SJSA1 (cell line): ENCODE measurements around the gene TMEM214. TPM values are rescaled to one million over a fixed set of nuclear protein-coding genes. Genes with fewer than 3 reads are reported as not detected.

Experiments used
- DNase-seq, 2 experiments: peaks; one replicate each; pipeline ENCODE4 v3.0.0-alpha.2; 2015 to 2020; ENCODE audit warnings: low spot score in 2 of 2, low read depth in 1 of 2
- H3K27ac ChIP-seq: fragments of 250-450 bp; sonication (Bioruptor Pico); 2 replicates; pipeline ENCODE4 v1.5.1; 2020; ENCODE audit warnings: mild to moderate bottlenecking, moderate library complexity
- H3K27me3 ChIP-seq: fragments of 250-450 bp; sonication (Bioruptor Pico); replicated peaks from 2 replicates; pipeline ENCODE4 v1.5.1; 2020; ENCODE audit warnings: mild to moderate bottlenecking, moderate library complexity
- H3K36me3 ChIP-seq: fragments of 250-450 bp; sonication (Bioruptor Pico); 2 replicates; pipeline ENCODE4 v1.5.1; 2020; ENCODE audit warnings: mild to moderate bottlenecking
- H3K4me1 ChIP-seq: fragments of 250-450 bp; sonication (Bioruptor Pico); replicated peaks from 2 replicates; pipeline ENCODE4 v1.6.1; 2021; ENCODE audit warnings: mild to moderate bottlenecking
- H3K4me3 ChIP-seq: fragments of 250-450 bp; sonication (Bioruptor Pico); 2 replicates; pipeline ENCODE4 v1.5.1; 2020; ENCODE audit warnings: mild to moderate bottlenecking
- H3K9me3 ChIP-seq: fragments of 250-450 bp; sonication (Bioruptor Pico); replicated peaks from 2 replicates; pipeline ENCODE4 v1.5.1; 2020; ENCODE audit warnings: mild to moderate bottlenecking
- total RNA-seq: library from RNA; depleted of rRNA; stranded (reverse); fragments of >200 nt; shearing (Covaris generic); gene quantifications from 2 replicates; pipeline ENCODE4 v1.2.3, GENCODE V29; 2014

The TMEM214 gene
- total RNA-seq, 1 experiment from 2014 or later: 57.3 TPM

GRCh38 chr2:27053321-27053720 is 20.6 kb downstream of the TMEM214 start:
- Histone ChIP-seq H3K4me3 (no peak overlapping the region), H3K4me1 (peaks cover 19% of the 10 kb centered on the region)

GRCh38 chr2:27053776-27054175 is 21.0 kb downstream of the TMEM214 start:
- H3K27ac ChIP-seq: no peak overlapping the region
- no peak for DNase-seq
- peaks cover 19% of the 10 kb centered on the region for H3K4me1 ChIP-seq
- no peaks in the 10 kb centered on the region for H3K27me3 ChIP-seq
- peaks cover 53% of the 10 kb centered on the region for H3K36me3 ChIP-seq
- H3K4me3 ChIP-seq: no peak overlapping the region
- H3K9me3 ChIP-seq: 0 out of 2 replicates have a peak, but pooled peaks cover 2% of the 10 kb centered on the region

More at GRCh38 chr2:27053321-27053720, 20.6 kb downstream of the TMEM214 start:
- no peaks in the 10 kb centered on the region for H3K27me3 ChIP-seq
- peaks cover 49% of the 10 kb centered on the region for H3K36me3 ChIP-seq
- H3K27ac ChIP-seq: no peak overlapping the region
- DNase-seq: no peak
- H3K9me3 ChIP-seq: 0 out of 2 replicates have a peak, but pooled peaks cover 2% of the 10 kb centered on the region

GRCh38 chr2:27054721-27055120 is 22.0 kb downstream of the TMEM214 start:
- 0 out of 2 replicates have a peak, but pooled peaks cover 2% of the 10 kb centered on the region for H3K9me3 ChIP-seq
- no peak for DNase-seq
- H3K36me3 ChIP-seq: peaks cover 60% of the 10 kb centered on the region
- H3K27ac ChIP-seq: no peak overlapping the region
- peaks cover 12% of the 10 kb centered on the region for H3K4me1 ChIP-seq
- H3K27me3 ChIP-seq: no peaks in the 10 kb centered on the region
- no peak overlapping the region for H3K4me3 ChIP-seq

- Histone ChIP-seq H3K36me3 (peaks cover 67% of the 10 kb centered on the region), H3K4me3 (no peak overlapping the region), H3K4me1 (peaks cover 4% of the 10 kb centered on the region), H3K9me3 (no peaks in the 10 kb centered on the region), H3K27me3 (no peaks in the 10 kb centered on the region), H3K27ac (no peak overlapping the region)
- no peak for DNase-seq
These were observed 24.4 kb downstream of the TMEM214 start for GRCh38 chr2:27057184-27057583.

GRCh38 chr2:27058210-27058609 is 25.4 kb downstream of the TMEM214 start:
- no peaks in the 10 kb centered on the region for H3K9me3 ChIP-seq
- H3K27ac ChIP-seq: no peak overlapping the region
- H3K36me3 ChIP-seq: peaks cover 78% of the 10 kb centered on the region
- DNase-seq: no peak
- no peak overlapping the region for H3K4me3 ChIP-seq
- H3K27me3 ChIP-seq: no peaks in the 10 kb centered on the region
- no peaks in the 10 kb centered on the region for H3K4me1 ChIP-seq

GRCh38 chr2:27059141-27059820 is 26.5 kb downstream of the TMEM214 start:
- Histone ChIP-seq H3K36me3 (peaks cover 75% of the 10 kb centered on the region), H3K4me1 (no peaks in the 10 kb centered on the region), H3K27ac (no peak overlapping the region), H3K9me3 (no peaks in the 10 kb centered on the region), H3K27me3 (no peaks in the 10 kb centered on the region), H3K4me3 (no peak overlapping the region)
- DNase-seq: no peak

GRCh38 chr2:27060323-27060722 is 27.6 kb downstream of the TMEM214 start:
- H3K4me1 ChIP-seq: no peaks in the 10 kb centered on the region
- no peak for DNase-seq
- no peak overlapping the region for H3K27ac ChIP-seq
- H3K4me3 ChIP-seq: no peak overlapping the region
- H3K27me3 ChIP-seq: no peaks in the 10 kb centered on the region
- peaks cover 72% of the 10 kb centered on the region for H3K36me3 ChIP-seq
- no peaks in the 10 kb centered on the region for H3K9me3 ChIP-seq

DNA sequence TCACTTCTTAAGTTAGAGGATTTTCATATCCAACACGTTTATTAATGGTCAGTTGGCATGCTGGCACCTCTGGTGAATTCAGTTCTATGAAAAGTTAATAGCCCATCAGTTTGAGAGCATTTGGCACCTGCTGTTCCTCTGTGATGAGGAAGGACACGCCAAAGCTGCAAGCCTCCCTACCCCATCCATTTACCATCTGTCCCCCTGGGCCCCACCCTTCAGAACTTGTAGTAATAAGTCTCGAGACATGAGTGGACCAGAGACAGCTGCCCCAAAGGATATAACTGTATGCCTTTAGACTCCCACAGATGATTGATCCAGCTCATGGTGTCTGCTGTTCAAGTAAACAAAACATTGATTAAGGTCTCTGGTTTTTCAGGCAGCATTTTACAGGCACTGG is 32.4 kb downstream of the TMEM214 start:
- H3K9me3 ChIP-seq: no peaks in the 10 kb centered on the region
- no peaks in the 10 kb centered on the region for H3K27me3 ChIP-seq
- H3K4me3 ChIP-seq: no peak overlapping the region
- DNase-seq: no peak
- peaks cover 3% of the 10 kb centered on the region for H3K4me1 ChIP-seq
- H3K36me3 ChIP-seq: peaks cover 76% of the 10 kb centered on the region
- no peak overlapping the region for H3K27ac ChIP-seq

- DNase-seq: no peak
- no peaks in the 10 kb centered on the region for H3K27me3 ChIP-seq
- H3K36me3 ChIP-seq: peaks cover 77% of the 10 kb centered on the region
- H3K4me3 ChIP-seq: no peak overlapping the region
- H3K27ac ChIP-seq: no peak overlapping the region
- no peaks in the 10 kb centered on the region for H3K9me3 ChIP-seq
- H3K4me1 ChIP-seq: peaks cover 16% of the 10 kb centered on the region
These were observed 34.6 kb downstream of the TMEM214 start for GRCh38 chr2:27067385-27067784.

DNA sequence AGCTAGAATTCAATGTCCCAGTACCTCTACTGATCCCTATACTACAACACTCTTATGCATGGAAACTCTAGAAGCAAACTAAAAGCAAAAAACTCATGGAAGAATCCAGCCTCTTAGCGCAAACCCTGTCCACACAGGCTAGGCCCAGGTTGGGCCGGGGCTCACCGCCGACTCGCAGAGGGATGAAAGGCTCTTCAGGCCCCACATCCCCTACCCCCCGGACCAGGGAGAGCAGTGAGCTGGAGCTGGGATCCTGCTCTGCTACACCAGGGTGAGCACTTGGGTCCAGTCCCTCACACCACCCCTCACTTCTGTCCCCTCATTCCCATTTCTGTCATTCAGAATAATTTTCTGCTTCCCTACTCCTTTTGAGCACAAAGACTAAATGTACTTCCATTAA is 36.7 kb downstream of the TMEM214 start:
- peaks cover 26% of the 10 kb centered on the region for H3K4me1 ChIP-seq
- H3K9me3 ChIP-seq: no peaks in the 10 kb centered on the region
- H3K27ac ChIP-seq: no peak overlapping the region
- H3K27me3 ChIP-seq: no peaks in the 10 kb centered on the region
- peaks cover 64% of the 10 kb centered on the region for H3K36me3 ChIP-seq
- no peak for DNase-seq
- H3K4me3 ChIP-seq: no peak overlapping the region

DNA sequence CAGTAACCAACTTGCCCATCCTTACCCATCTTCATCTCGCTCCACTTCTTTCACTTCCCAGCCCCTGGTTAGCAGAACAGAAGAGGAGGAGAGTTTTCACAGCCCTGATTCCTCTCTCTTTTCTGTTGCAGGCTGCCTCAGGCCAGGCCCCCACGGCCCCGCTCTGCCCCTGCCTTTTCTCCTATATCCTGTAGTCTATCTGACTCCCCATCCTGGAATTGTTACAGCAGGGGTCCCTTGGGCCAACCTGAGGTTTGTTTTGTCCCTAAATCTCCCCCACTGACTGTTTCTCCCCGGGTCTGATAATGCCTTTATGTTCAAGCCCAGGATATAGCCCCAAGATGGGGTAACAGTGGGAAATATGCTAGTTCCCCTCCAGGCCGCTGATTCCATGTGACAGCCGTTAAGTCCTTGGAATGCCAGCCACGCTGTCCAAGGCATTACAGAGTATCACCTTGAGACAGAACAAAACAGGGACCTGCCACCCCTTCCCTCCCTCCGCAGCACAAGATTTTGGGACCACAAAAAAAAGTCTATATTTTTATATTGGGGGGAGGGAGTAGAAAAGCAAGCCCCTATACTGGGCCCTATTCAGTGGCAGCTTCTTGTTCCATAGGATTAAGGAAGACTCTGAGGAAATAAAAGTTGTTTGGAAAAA is 37.3 kb downstream of the TMEM214 start:
- peaks cover 61% of the 10 kb centered on the region for H3K36me3 ChIP-seq
- H3K9me3 ChIP-seq: no peaks in the 10 kb centered on the region
- H3K27ac ChIP-seq: no peak overlapping the region
- no peaks in the 10 kb centered on the region for H3K27me3 ChIP-seq
- DNase-seq: no peak
- H3K4me3 ChIP-seq: peak overlapping the region; percentile 82
- peaks cover 33% of the 10 kb centered on the region for H3K4me1 ChIP-seq

DNA sequence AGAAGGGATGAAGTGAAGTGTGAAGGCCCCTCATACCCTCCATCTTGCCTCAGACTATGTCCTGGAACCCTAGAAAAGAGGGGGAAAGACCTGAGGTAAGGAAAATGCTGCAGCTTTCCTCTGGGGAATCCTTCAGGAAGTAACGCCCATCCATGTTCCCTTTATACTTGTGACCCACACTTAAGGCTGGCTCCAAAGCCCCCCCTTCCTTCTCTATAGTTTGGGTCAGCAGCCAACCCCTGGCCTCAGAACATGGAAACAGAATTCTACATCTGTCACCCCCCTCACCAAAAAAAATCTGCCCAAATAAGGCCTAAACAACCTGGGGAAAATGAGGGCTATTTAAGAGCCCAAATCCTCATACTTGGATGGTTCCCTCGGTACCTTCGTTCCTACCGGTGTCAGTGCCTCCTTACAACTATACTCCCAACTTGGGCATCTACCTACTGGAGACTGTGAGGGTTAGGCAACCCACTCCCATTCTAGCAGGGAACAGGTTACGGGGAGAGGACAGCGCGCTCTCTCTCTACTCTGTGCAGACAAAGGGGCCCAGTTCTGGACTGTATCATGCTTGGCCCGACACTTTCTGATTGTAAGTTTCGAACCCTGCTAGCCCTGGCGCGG is 38.0 kb downstream of the TMEM214 start:
- Histone ChIP-seq H3K27me3 (no peaks in the 10 kb centered on the region), H3K4me1 (peaks cover 38% of the 10 kb centered on the region), H3K36me3 (peaks cover 55% of the 10 kb centered on the region), H3K27ac (peak overlapping the region; percentile 43), H3K9me3 (no peaks in the 10 kb centered on the region), H3K4me3 (peak overlapping the region; percentile 82)
- DNase-seq: peak in 1 of 2 experiments; percentile 24

GRCh38 chr2:27071277-27071989 is 38.7 kb downstream of the TMEM214 start, which contains the start of gene OST4:
OST4 (minus strand) TSS chr2:27071654.
- no peaks in the 10 kb centered on the region for H3K9me3 ChIP-seq
- peaks cover 38% of the 10 kb centered on the region for H3K4me1 ChIP-seq
- peak; percentile 89 to 90 for DNase-seq
- H3K36me3 ChIP-seq: peaks cover 48% of the 10 kb centered on the region
- H3K27me3 ChIP-seq: no peaks in the 10 kb centered on the region
- H3K27ac ChIP-seq: peak within 1 kb of the TSS; percentile 52
- H3K4me3 ChIP-seq: peak within 1 kb of the TSS; percentile 82
